Body of pancreas (tissue), 4 donors: Measurements from ENCODE around the gene HEMGN.

ENCODE experiments used
- CTCF ChIP-seq, 7 experiments: fragments of 450-650 bp in 4 of 7; fragments of 200-600 bp in 3 of 7; sonication (generic) in 3 of 7; IDR thresholded peaks; one replicate each; pipeline ENCODE4 v1.5.1; 2016 to 2019; ENCODE audit warnings: antibody characterized with exemption in 7 of 7
- POLR2A ChIP-seq, 3 donors: fragments of 450-650 bp; IDR thresholded peaks; one replicate each; pipeline ENCODE4 v1.6.1; 2016; ENCODE audit warnings: antibody characterized with exemption in 3 of 3, mild to moderate bottlenecking in 2 of 3

GRCh38 chr9:97954550-97954989 is 16.6 kb upstream of the HEMGN start:
- no peak for TF ChIP-seq POLR2A (IDR thresholded peaks at IDR 0.05)
- peak; percentile 28 to 64 (median 55) for TF ChIP-seq CTCF (IDR thresholded peaks at IDR 0.05)
